GM23338 (cell line): ENCODE results near the gene ME3.

Source experiments
- CREB1 ChIP-seq: fragments of 250-450 bp; sonication (Bioruptor Pico); IDR thresholded peaks from 2 replicates; pipeline ENCODE4 v1.5.0; 2020; ENCODE audit warnings: low read depth, mild to moderate bottlenecking, moderate library complexity
- EZH2 ChIP-seq: fragments of 200-600 bp; sonication (generic); IDR thresholded peaks from one replicate; pipeline ENCODE4 v1.8.0; 2017; ENCODE audit warnings: antibody characterized with exemption, mild to moderate bottlenecking, low read depth; ENCODE audit not compliant: unreplicated experiment
- POLR2AphosphoS5 ChIP-seq: IDR thresholded peaks from 2 replicates; pipeline ENCODE4 v1.6.1; 2016; ENCODE audit warnings: antibody characterized with exemption, low read depth
- TF ChIP-seq, protein P1 (sequence below), 2 experiments: fragments of 200-600 bp in 1 of 2; sonication (generic) in 1 of 2; conservative IDR thresholded peaks; 2 replicates each; pipeline versions ENCODE4 v1.5.1 to v1.6.1; 2016 to 2017; ENCODE audit warnings: antibody characterized with exemption in 2 of 2, low read depth in 2 of 2, mild to moderate bottlenecking in 2 of 2, moderate library complexity in 1 of 2

GRCh38 chr11:86513138-86513537, 159.3 kb downstream of the ME3 start:
- TF ChIP-seq, protein P1, sequence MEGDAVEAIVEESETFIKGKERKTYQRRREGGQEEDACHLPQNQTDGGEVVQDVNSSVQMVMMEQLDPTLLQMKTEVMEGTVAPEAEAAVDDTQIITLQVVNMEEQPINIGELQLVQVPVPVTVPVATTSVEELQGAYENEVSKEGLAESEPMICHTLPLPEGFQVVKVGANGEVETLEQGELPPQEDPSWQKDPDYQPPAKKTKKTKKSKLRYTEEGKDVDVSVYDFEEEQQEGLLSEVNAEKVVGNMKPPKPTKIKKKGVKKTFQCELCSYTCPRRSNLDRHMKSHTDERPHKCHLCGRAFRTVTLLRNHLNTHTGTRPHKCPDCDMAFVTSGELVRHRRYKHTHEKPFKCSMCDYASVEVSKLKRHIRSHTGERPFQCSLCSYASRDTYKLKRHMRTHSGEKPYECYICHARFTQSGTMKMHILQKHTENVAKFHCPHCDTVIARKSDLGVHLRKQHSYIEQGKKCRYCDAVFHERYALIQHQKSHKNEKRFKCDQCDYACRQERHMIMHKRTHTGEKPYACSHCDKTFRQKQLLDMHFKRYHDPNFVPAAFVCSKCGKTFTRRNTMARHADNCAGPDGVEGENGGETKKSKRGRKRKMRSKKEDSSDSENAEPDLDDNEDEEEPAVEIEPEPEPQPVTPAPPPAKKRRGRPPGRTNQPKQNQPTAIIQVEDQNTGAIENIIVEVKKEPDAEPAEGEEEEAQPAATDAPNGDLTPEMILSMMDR (conservative IDR thresholded peaks at IDR 0.05; ENCODE audit: low read depth in 2 of 2): no peak
- no peak for TF ChIP-seq CREB1 (CRISPR knock-in tag)
- no peak for TF ChIP-seq POLR2AphosphoS5
- no peak for TF ChIP-seq EZH2
